GM21786 (cell line): Measurements from ENCODE around the gene USP14.

Experiments
- ATAC-seq: cut with Tn5 transposase; IDR thresholded peaks from one replicate; pipeline ENCODE4 v1.9.1; 2021; ENCODE audit not compliant: unreplicated experiment

The USP14 gene

DNA sequence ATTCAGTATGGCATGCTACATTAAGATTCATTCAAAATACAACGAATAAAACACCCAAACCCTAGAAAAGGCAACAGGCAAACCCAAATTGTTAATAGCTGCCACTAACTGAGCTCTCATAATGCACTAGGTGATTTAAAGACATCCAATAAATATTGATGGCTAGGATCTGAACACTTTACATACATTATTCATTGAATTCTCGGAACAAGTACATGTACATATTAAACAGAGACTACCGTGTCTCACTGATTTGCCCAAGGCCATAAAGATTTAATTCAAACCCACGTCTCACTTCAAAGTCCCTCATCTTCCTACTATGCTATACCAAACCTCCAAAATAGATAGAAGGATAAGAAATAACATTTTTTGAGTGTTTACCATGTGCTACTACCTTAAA lies 67.4 kb downstream of the USP14 start:
- no peak for ATAC-seq

DNA sequence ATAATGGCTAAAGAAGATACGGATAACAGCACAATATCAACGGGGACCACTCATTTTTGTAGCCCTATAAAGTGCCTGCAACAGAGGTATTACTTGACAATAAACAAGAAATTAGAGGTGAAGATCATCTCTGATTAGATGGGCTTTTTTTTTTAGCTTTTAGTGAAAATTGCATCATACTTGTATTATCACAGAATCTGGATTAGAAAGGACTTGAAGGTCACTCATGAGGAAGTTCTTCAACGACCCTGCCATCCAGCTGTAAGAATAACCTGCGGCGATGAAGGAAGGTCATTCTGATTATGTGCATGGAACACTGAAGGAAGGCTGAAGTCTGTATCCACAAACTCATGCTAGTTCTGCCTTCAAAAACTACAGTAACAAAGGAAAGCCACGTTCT lies 69.0 kb downstream of the USP14 start:
- no peak for ATAC-seq

DNA sequence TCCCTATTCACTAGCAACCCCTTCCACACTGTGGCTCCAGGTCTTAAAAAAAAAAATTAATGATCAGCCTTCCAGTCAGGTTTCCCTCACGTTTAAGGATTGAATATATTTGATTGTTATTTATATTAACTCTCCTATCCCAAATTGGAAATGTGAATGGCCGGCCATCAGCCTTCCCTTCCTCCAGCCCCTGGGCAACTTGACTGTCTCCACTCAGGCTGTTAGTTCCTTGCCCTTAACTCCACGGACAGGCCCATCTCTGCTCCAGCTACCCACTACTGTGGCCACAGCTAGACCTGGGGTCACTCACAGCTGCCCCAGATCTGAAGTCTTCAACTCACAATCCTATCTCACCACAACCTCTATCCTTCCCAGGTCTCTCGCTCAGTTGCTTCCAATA lies 69.5 kb downstream of the USP14 start:
- no peak for ATAC-seq

DNA sequence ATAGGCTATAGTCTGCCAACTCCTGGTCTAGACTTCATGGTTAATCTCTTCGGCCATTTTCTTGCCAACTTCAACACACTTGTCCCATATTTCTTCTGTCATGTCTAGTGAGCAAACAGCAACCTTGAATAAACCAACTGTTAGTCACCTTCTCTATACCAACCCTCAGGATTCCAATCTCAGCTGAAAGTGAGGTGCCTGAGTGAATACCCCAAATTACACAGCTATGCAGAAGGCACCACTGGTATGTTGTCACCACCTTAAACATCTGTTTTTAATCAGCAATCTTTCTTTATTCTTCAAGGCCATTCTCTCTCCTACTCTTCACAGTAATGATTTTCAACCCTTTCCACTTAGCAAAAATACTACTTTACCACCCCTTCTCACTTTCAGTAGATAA lies 70.2 kb downstream of the USP14 start:
- no peak for ATAC-seq

- ATAC-seq = no peak
Measured at GRCh38 chr18:231563-231962, 73.2 kb downstream of the USP14 start.

- ATAC-seq = no peak
Measured at GRCh38 chr18:240175-240574, 81.8 kb downstream of the USP14 start.

DNA sequence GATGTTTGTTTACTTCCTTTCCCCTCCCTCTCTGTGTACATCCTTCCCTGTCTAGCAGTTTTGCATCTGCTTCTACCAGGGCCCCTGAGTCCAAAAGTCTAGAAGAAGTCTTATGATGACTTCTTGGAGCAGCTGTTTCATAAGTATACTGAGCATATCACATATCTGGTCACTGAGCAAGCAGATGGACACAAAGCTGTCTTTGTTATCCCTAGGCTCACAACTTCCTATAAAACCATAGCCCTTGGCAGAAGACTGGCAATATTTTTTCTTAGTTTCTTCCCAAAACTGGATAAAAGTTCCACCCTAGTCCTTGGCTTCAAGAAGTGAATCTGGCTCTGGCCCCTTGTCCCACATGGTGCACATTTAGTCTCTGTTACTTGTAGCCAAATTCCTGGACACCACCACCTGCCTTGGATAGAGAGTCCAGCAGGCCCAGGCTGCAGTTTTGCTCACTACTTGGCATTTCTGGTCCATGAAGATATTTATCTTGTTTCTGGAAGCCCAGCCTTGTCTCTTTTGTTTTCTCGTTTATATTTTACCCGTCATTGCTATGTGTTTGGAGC lies 87.0 kb downstream of the USP14 start:
- ATAC-seq = no peak

DNA sequence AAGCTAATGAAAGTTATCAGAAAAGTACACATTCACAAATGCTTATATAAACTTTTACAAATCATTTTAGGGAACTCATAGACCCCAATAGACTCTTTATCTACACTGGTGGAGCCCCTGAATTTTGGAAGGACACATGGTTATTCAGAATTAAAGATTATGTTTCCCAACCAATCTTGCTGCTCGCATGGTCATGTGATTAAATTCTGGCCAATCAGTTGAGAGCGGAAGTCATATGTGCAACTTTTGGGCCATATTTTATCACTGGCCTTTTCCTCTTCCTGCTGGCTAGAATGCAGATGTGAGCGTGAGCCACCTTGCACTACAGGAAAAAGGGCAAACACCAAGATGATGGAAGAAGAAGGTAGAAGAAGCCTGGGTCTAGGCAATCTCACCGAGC lies 89.7 kb downstream of the USP14 start:
- ATAC-seq = no peak

- ATAC-seq = no peak
Measured at GRCh38 chr18:250685-251084, 92.3 kb downstream of the USP14 start.

GRCh38 chr18:251572-251971 lies 93.2 kb downstream of the USP14 start:
- no peak for ATAC-seq

DNA sequence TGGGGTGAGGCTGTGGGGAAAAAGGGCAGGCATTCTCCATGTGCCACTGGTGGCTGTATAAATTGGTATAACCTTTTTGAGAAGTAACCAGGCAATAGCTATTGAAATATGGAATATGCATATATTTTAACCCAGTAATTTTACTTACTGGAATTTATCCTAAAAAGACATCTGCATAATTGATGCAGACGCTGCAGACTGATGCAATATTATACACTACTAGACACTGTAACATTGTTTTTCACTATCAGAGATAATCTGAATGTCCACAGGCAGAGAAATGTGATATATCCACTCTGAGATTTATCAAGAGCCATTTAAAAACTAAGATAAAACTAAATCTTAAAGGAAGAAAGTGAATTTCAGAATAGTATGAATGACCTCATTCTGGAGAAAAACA lies 94.8 kb downstream of the USP14 start:
- no peak for ATAC-seq

- no peak for ATAC-seq
Measured at GRCh38 chr18:255171-255570, 96.8 kb downstream of the USP14 start.

- ATAC-seq = no peak
Measured at GRCh38 chr18:260547-260946, 102.2 kb downstream of the USP14 start.

DNA sequence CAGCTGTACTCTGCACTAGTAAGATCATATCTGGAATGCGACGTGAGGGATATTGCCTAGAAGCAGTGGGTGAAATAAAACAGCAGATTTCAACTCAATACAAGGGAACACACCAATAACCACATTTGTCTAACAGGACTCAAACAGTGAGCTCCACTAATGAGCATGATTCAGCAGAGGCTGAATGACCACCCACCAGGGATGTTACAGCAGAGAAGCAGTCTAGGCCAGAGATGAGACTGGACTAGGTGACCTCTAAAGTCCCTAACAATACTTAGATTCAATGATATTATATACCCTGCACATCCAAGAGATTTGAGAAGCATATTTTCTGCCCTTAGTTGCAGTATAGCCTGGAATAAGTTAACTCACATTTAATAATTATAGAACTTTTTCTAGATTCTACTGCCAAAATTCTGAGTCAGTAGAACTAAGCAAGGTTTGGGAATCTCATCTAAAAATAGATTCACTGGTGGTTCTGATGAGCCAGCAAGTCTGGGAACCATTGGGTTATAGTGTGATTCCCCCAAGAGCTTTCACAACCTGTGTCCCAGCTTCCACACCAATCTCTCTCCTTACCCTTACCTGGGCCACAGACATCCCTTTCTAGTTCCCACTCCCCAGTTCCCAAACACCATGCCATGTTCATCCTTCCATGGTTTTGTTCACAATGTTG lies 103.2 kb downstream of the USP14 start:
- no peak for ATAC-seq
